H1 (cell line): ENCODE data around the gene SPATA33. TPM values are rescaled to one million over a fixed set of nuclear protein-coding genes. Genes with fewer than 3 reads are reported as not detected.
A peak's percentile ranks its signal among the peaks of the same experiment; 100 is the strongest.

Source experiments
- CTCF ChIA-PET: fragments of 300-600 bp; sonication (Branson Sonifier 250); formaldehyde crosslinking; loops from one replicate; lab custom pipeline; 2021; ENCODE audit not compliant: partially characterized antibody; lab: Charles Lee
- POLR2A ChIA-PET: fragments of 300-600 bp; sonication (Branson Sonifier 250); formaldehyde crosslinking; loops from one replicate; lab custom pipeline; 2021; ENCODE audit warnings: inconsistent platforms; ENCODE audit not compliant: partially characterized antibody; lab: Charles Lee
- DNase-seq, 2 experiments: peaks; one replicate each; pipeline versions ENCODE4 v3.0.0 to v3.0.0-alpha.2; 2010 to 2022; ENCODE audit warnings: low spot score in 2 of 2, low read depth in 1 of 2, mixed read lengths in 1 of 2
- FAIRE-seq: peaks from 2 replicates; lab custom pipeline; 2011; peaks lifted over from hg19 to GRCh38; lab: Jason Lieb, UNC
- H2AFZ ChIP-seq: 2 replicates; pipeline ENCODE4 v1.8.1; 2012; ENCODE audit warnings: low read length, inconsistent platforms
- H2AK5ac ChIP-seq: 2 replicates; pipeline ENCODE4 v1.6.1; 2013; ENCODE audit warnings: low read depth, low read length
- H2BK120ac ChIP-seq: replicated peaks from 2 replicates; pipeline ENCODE3; 2013; ENCODE audit warnings: low read depth, low read length, inconsistent platforms
- H2BK12ac ChIP-seq: 2 replicates; pipeline ENCODE4 v1.6.1; 2013; ENCODE audit warnings: low read depth, low read length
- H2BK15ac ChIP-seq: 2 replicates; pipeline ENCODE4 v1.6.1; 2013; ENCODE audit warnings: low read length
- H2BK20ac ChIP-seq: 2 replicates; pipeline ENCODE4 v1.6.1; 2013; ENCODE audit warnings: low read length
- H2BK5ac ChIP-seq: 2 replicates; pipeline ENCODE4 v1.6.1; 2013; ENCODE audit warnings: low read depth, low read length
- H3K14ac ChIP-seq: 2 replicates; pipeline ENCODE4 v1.6.1; 2013; ENCODE audit warnings: inconsistent platforms; ENCODE audit not compliant: insufficient read length
- H3K18ac ChIP-seq: 2 replicates; pipeline ENCODE4 v1.6.1; 2013; ENCODE audit warnings: low read length; ENCODE audit errors: extremely low read depth
- H3K23ac ChIP-seq: 2 replicates; pipeline ENCODE4 v1.6.1; 2013; ENCODE audit warnings: inconsistent platforms; ENCODE audit not compliant: insufficient read length
- H3K23me2 ChIP-seq: 2 replicates; pipeline ENCODE4 v1.6.1; 2013; ENCODE audit warnings: low read depth, low read length
- H3K27ac ChIP-seq: 2 replicates; pipeline ENCODE4 v1.6.1; 2011; ENCODE audit warnings: low read depth, low read length, inconsistent platforms
- H3K27me3 ChIP-seq, 4 experiments: replicated peaks in 1 of 4; 1 replicate in 1 of 4; 2 replicates in 3 of 4; pipeline versions ENCODE4 v1.6.1 to v1.8.1; 2011 to 2013; ENCODE audit warnings: low read length in 3 of 4, mild to moderate bottlenecking in 3 of 4, inconsistent platforms in 2 of 4, mixed read lengths in 2 of 4, moderate library complexity in 1 of 4; ENCODE audit not compliant: control insufficient read depth in 3 of 4, insufficient read depth in 3 of 4; ENCODE audit errors: extremely low read depth in 1 of 4
- H3K36me3 ChIP-seq, 4 experiments: 2 replicates each; pipeline versions ENCODE4 v1.6.1 to v1.8.1; 2011 to 2013; ENCODE audit warnings: mild to moderate bottlenecking in 4 of 4, low read length in 3 of 4, moderate library complexity in 2 of 4, control low read depth in 1 of 4, inconsistent platforms in 1 of 4; ENCODE audit not compliant: insufficient read depth in 4 of 4, control insufficient read depth in 2 of 4
- H3K4ac ChIP-seq: replicated peaks from 2 replicates; pipeline ENCODE3; 2013; ENCODE audit warnings: low read length, low read depth, mixed read lengths, inconsistent platforms; ENCODE audit not compliant: insufficient read length
- H3K4me1 ChIP-seq, 4 experiments: replicated peaks in 1 of 4; 1 replicate in 1 of 4; 2 replicates in 3 of 4; pipeline versions ENCODE4 v1.6.1 to v1.8.1; 2011 to 2013; ENCODE audit warnings: low read length in 3 of 4, inconsistent platforms in 2 of 4, mixed read lengths in 1 of 4; ENCODE audit not compliant: insufficient read depth in 4 of 4, control insufficient read depth in 3 of 4
- H3K4me2 ChIP-seq, 2 experiments: 2 replicates each; pipeline versions ENCODE4 v1.6.1 to v1.8.1; 2011 to 2013; ENCODE audit warnings: low read depth in 2 of 2, low read length in 2 of 2, control low read depth in 1 of 2, inconsistent platforms in 1 of 2, mild to moderate bottlenecking in 1 of 2; ENCODE audit not compliant: insufficient read depth in 1 of 2
- H3K4me3 ChIP-seq, 4 experiments: fragments of 200-600, 300-600 bp in 1 of 4; sonication (generic), shearing (Covaris generic), sonication (Bioruptor Twin) in 1 of 4; 2 replicates each; pipeline versions ENCODE4 v1.5.1 to v1.8.1; 2011 to 2016; ENCODE audit warnings: low read length in 4 of 4, low read depth in 3 of 4, control low read depth in 2 of 4, inconsistent platforms in 2 of 4, mild to moderate bottlenecking in 2 of 4, mixed read lengths in 1 of 4, moderate library complexity in 1 of 4; ENCODE audit not compliant: insufficient read depth in 2 of 4; ENCODE audit errors: extremely low read depth in 1 of 4
- H3K56ac ChIP-seq: replicated peaks from 2 replicates; pipeline ENCODE3; 2013; ENCODE audit warnings: low read depth, mild to moderate bottlenecking, mixed read lengths, low read length, inconsistent platforms; ENCODE audit not compliant: insufficient read length
- H3K79me1 ChIP-seq: 2 replicates; pipeline ENCODE4 v1.6.1; 2013; ENCODE audit warnings: low read depth, low read length, control low read depth
- H3K79me2 ChIP-seq, 2 experiments: 2 replicates each; pipeline versions ENCODE4 v1.6.1 to v1.8.1; 2012 to 2013; ENCODE audit warnings: low read length in 2 of 2, mild to moderate bottlenecking in 2 of 2, inconsistent platforms in 1 of 2; ENCODE audit not compliant: insufficient read depth in 2 of 2, control insufficient read depth in 1 of 2
- H3K9ac ChIP-seq, 4 experiments: replicated peaks in 1 of 4; 1 replicate in 1 of 4; 2 replicates in 3 of 4; pipeline versions ENCODE4 v1.6.1 to v1.8.1; 2011 to 2013; ENCODE audit warnings: low read depth in 3 of 4, low read length in 3 of 4, control low read depth in 2 of 4, mild to moderate bottlenecking in 2 of 4, moderate library complexity in 2 of 4, inconsistent platforms in 1 of 4; ENCODE audit errors: extremely low read depth in 1 of 4
- H3K9me3 ChIP-seq, 2 experiments: 2 replicates each; pipeline versions ENCODE4 v1.6.1 to v1.8.1; 2012 to 2013; ENCODE audit warnings: mild to moderate bottlenecking in 2 of 2, moderate library complexity in 2 of 2, control low read depth in 1 of 2, inconsistent platforms in 1 of 2, low read depth in 1 of 2, low read length in 1 of 2, mixed read lengths in 1 of 2; ENCODE audit not compliant: insufficient read depth in 2 of 2
- H4K20me1 ChIP-seq, 2 experiments: replicated peaks in 1 of 2; 2 replicates each; pipeline versions ENCODE3 to v1.8.1; 2011 to 2013; ENCODE audit warnings: inconsistent platforms in 2 of 2, low read length in 2 of 2, mild to moderate bottlenecking in 1 of 2; ENCODE audit not compliant: insufficient read depth in 2 of 2, control insufficient read depth in 1 of 2
- H4K5ac ChIP-seq: 2 replicates; pipeline ENCODE4 v1.6.1; 2013; ENCODE audit warnings: low read length, low read depth, mixed read lengths, inconsistent platforms; ENCODE audit not compliant: insufficient read length
- H4K8ac ChIP-seq: 2 replicates; pipeline ENCODE4 v1.8.0; 2013; ENCODE audit warnings: mild to moderate bottlenecking, moderate library complexity, low read length, inconsistent platforms; ENCODE audit not compliant: insufficient read depth; ENCODE audit errors: extremely low read depth
- H4K91ac ChIP-seq: replicated peaks from 2 replicates; pipeline ENCODE3; 2013; ENCODE audit warnings: low read length, mixed read lengths, inconsistent platforms; ENCODE audit not compliant: insufficient read length
- CREB1 ChIP-seq: IDR thresholded peaks from 2 replicates; pipeline ENCODE4 v1.6.1; 2012; ENCODE audit warnings: inconsistent platforms
- POLR2A ChIP-seq, 2 experiments: IDR thresholded peaks; 1 replicate in 1 of 2; 2 replicates in 1 of 2; pipeline ENCODE4 v1.6.1; 2011; ENCODE audit warnings: low read depth in 2 of 2, low read length in 2 of 2, mild to moderate bottlenecking in 2 of 2; ENCODE audit errors: control extremely low read depth in 1 of 2
- RAD21 ChIP-seq, 2 experiments: IDR thresholded peaks in 1 of 2; conservative IDR thresholded peaks in 1 of 2; 2 replicates each; pipeline ENCODE4 v1.6.1; 2011; ENCODE audit warnings: low read depth in 2 of 2, low read length in 2 of 2, improper control_type of control experiment in 1 of 2, inconsistent platforms in 1 of 2, mild to moderate bottlenecking in 1 of 2, moderate library complexity in 1 of 2
- RFX5 ChIP-seq: IDR thresholded peaks from 2 replicates; pipeline ENCODE4 v1.6.1; 2011; ENCODE audit warnings: low read depth, low read length, improper control_type of control experiment, borderline replicate concordance
- RXRA ChIP-seq: IDR thresholded peaks from 2 replicates; pipeline ENCODE4 v1.6.1; 2011; ENCODE audit warnings: low read depth, mild to moderate bottlenecking, low read length, moderate library complexity; ENCODE audit not compliant: insufficient read depth
- WGBS, 2 experiments: shearing (Covaris generic) in 1 of 2; methylation state at CpG; one replicate each; pipeline versions ENCODE4 v1.1.6 to v1.1.7; 2013 to 2015; ENCODE audit warnings: low lambda C conversion rate in 2 of 2, mixed read lengths in 2 of 2, inconsistent platforms in 1 of 2, low coverage in 1 of 2, missing lambda C conversion rate in 1 of 2; ENCODE audit not compliant: insufficient replicate concordance in 2 of 2, insufficient coverage in 1 of 2, insufficient read length in 1 of 2; ENCODE audit errors: extremely low coverage in 1 of 2, missing lambda C conversion rate in 1 of 2; 5-methylcytosine and 5-hydroxymethylcytosine counted together
- polyA plus RNA-seq, 7 experiments: library from polyadenylated mRNA; depleted of rRNA in 3 of 7; stranded (reverse) in 5 of 7; unstranded in 2 of 7; fragments of >200 nt in 5 of 7; fragments of 200-250 nt in 2 of 7; gene quantifications; 1 replicate in 5 of 7; 2 replicates in 1 of 7; 4 replicates in 1 of 7; pipeline versions ENCODE4 v1.2.1 to v1.2.3, GENCODE V29; 2011 to 2013; ENCODE audit warnings: missing spikeins in 2 of 7, mixed read lengths in 2 of 7
- total RNA-seq: library from RNA; stranded (reverse); fragmentation: NEBNext Ultra II Directional; extraction: Animal tissue kit (Norgen Biotek cat#: 25700); gene quantifications from 2 replicates; pipeline ENCODE4 v1.2.1, GENCODE V29; 2021
- TF ChIP-seq, protein P1 (sequence below): IDR thresholded peaks from 2 replicates; pipeline ENCODE4 v1.6.1; 2012; ENCODE audit warnings: inconsistent platforms

The SPATA33 gene
- total and polyA plus RNA-seq, 2 of the 8 experiments (the other 6 are each of a cell fraction or from before 2014, with no cell fraction given): 5.4 to 16.9 TPM

DNA sequence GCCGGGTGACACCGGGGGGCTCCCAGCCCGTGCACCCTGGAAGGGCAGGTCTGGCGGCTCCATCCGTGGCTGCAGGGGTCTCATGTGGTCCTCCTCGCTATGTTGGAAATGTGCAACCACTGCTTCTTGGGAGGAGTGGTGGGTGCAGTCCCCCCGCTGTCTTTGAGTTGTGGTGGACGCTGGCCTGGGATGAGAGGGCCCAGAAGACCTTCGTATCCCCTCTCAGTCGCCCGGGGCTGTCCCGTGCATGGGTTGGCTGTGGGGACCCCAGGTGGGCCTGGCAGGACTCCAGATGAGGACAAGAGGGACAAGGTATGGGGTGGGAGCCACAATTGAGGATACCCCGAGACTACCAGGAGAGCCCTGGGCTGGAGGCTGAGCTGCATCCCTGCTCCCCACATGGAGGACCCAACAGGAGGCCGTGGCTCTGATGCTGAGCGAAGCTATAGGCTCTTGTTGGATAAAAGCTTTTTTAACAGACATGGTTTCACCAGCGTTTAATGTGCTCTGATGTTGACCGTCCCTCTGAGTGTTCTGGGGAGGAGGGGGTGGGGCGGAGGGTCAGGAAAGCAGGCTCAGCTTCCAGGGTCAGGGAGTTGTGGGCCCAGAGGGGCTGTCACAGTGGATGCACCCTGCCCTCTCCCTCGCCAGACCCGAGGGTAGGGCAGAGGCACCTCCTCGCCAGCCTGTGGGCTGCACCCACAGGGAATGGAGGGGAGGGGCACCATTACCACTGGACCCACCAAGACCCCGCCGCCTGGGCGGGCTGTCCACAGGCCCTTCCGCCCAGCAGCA, 38.4 kb downstream of the SPATA33 start:
- Histone ChIP-seq H3K79me2 (no peaks in the 10 kb centered on the region), H2AK5ac (no peak overlapping the region), H4K20me1 (peaks cover 0 to 26% of the 10 kb centered on the region in 2 experiments), H3K27me3 (no peaks in the 10 kb centered on the region), H3K23me2 (peaks cover 10% of the 10 kb centered on the region; the same call in 1 of the 2 replicates), H3K79me1 (no peaks in the 10 kb centered on the region), H3K4me3 (no peak overlapping the region), H2BK5ac (no peak overlapping the region; the same call in 1 of the 2 replicates), H3K36me3 (peaks cover 3 to 40% (median 15%) of the 10 kb centered on the region in 4 experiments; a peak in 7 of 8 replicates), H3K4ac (no peak overlapping the region), H2BK20ac (no peak overlapping the region), H3K56ac (no peak overlapping the region), H2AFZ (no peak overlapping the region), H2BK12ac (no peak overlapping the region), H4K91ac (no peak overlapping the region), H4K8ac (peak overlapping the region; percentile 59; the same call in 1 of the 2 replicates), H3K23ac (no peak overlapping the region), H2BK120ac (no peak overlapping the region), H3K18ac (no peak overlapping the region), H3K4me2 (no peak overlapping the region), H3K9me3 (no peaks in the 10 kb centered on the region), H3K14ac (no peak overlapping the region), H3K9ac (no peak overlapping the region), H3K4me1 (peaks cover 0 to 11% (median 5%) of the 10 kb centered on the region in 4 experiments; a peak in 5 of 7 replicates), H4K5ac (no peak overlapping the region), H3K27ac (no peak overlapping the region), H2BK15ac (no peak overlapping the region)
- DNase-seq (no peak), FAIRE-seq (no peak)
- 87% methylated on average over 21 of the region's 25 CpGs; no CpG with 5 or more reads in 1 of the 2 experiments for WGBS, 2 experiments
- ChIA-PET CTCF (interaction anchor here (0.7 to 2.0 kb wide), 5 partner anchors 9 to 214 kb away, joined by 3 to 6 read pairs (median 4); partner anchors contain the start of gene CDK10), POLR2A (interaction anchor here (0.6 to 6.6 kb wide), 10 partner anchors 10 to 221 kb away, joined by 3 to 36 read pairs (median 4); partner anchors contain the start of genes CDK10 and CPNE7)
- peak in 1 of 2 experiments; percentile 37; a peak in 1 of 3 replicates for TF ChIP-seq POLR2A (IDR thresholded peaks at IDR 0.05; ENCODE audit: control extremely low read depth in 1 of 2, low read depth in 2 of 2, low read length in 2 of 2)
- no peak for TF ChIP-seq CREB1
- no peak for TF ChIP-seq RXRA
- no peak for TF ChIP-seq RAD21 (IDR thresholded peaks at IDR 0.05 in 1 of 2, conservative IDR thresholded peaks at IDR 0.05 in 1 of 2; ENCODE audit: low read depth in 2 of 2, low read length in 2 of 2)
- TF ChIP-seq, protein P1, sequence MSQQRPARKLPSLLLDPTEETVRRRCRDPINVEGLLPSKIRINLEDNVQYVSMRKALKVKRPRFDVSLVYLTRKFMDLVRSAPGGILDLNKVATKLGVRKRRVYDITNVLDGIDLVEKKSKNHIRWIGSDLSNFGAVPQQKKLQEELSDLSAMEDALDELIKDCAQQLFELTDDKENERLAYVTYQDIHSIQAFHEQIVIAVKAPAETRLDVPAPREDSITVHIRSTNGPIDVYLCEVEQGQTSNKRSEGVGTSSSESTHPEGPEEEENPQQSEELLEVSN: no peak
- TF ChIP-seq RFX5: no peak
